Activated CD4-positive, alpha-beta T cell treated with anti-CD3 and anti-CD28 coated beads, Interleukin-10, Interleukin-2, amounts not matched to agents 100 ng/mL and 50 ng/mL, durations not matched to agents 16 hours and 8 hours (primary cell): Measurements from ENCODE around the gene CCDC51.
A peak's percentile ranks its signal among the peaks of the same experiment; 100 is the strongest.
"Not testable (repeated sequence)": the region's sequence is repeated elsewhere in the genome, so short reads cannot be mapped to it uniquely, and the experiment has no call there.

ENCODE experiments used
- DNase-seq: peaks from one replicate; pipeline ENCODE4 v3.0.0-alpha.2; 2020

CCDC51 gene

GRCh38 chr3:48404440-48405342 is 35.2 kb downstream of the CCDC51 start:
- DNase-seq = no peak

GRCh38 chr3:48403533-48404439 is 36.1 kb downstream of the CCDC51 start:
- DNase-seq = no peak

GRCh38 chr3:48402907-48403306 is 37.0 kb downstream of the CCDC51 start:
- no peak for DNase-seq

- no peak for DNase-seq
Observed at GRCh38 chr3:48402281-48402732, 37.6 kb downstream of the CCDC51 start.

GRCh38 chr3:48401434-48401901 is 38.5 kb downstream of the CCDC51 start:
- DNase-seq = not testable (repeated sequence)

GRCh38 chr3:48400824-48401433 is 39.0 kb downstream of the CCDC51 start:
- DNase-seq = peak; percentile 79

GRCh38 chr3:48399387-48400172 is 40.3 kb downstream of the CCDC51 start:
- DNase-seq = no peak

GRCh38 chr3:48398701-48399386 is 41.1 kb downstream of the CCDC51 start:
- DNase-seq = no peak

GRCh38 chr3:48397767-48398681 is 41.9 kb downstream of the CCDC51 start:
- no peak for DNase-seq

GRCh38 chr3:48395714-48396113 is 44.2 kb downstream of the CCDC51 start:
- no peak for DNase-seq

- DNase-seq = peak; percentile 47
Observed at GRCh38 chr3:48394391-48394790, 45.5 kb downstream of the CCDC51 start.

GRCh38 chr3:48388966-48389365 is 51.0 kb downstream of the CCDC51 start:
- no peak for DNase-seq

GRCh38 chr3:48387634-48388033 is 52.3 kb downstream of the CCDC51 start:
- DNase-seq = no peak
